ENCODE results near the gene FMOD.

- no peak for TF ChIP-seq CTCF (conservative IDR thresholded peaks at IDR 0.05)
- no peak for TF ChIP-seq EZH2 (IDR thresholded peaks at IDR 0.05; ENCODE audit: low read depth)
Measured at GRCh38 chr1:203367057-203367456, 16.1 kb upstream of the FMOD start.

Measured in PC-9 (cell line).